GM19025 (cell line): ENCODE measurements around the gene LHPP.
"Not testable (repeated sequence)": the region's sequence is repeated elsewhere in the genome, so short reads cannot be mapped to it uniquely, and the experiment has no call there.

Experiments
- ATAC-seq: cut with Tn5 transposase; IDR thresholded peaks from one replicate; pipeline ENCODE4 v1.9.1; 2021; ENCODE audit warnings: mild to moderate bottlenecking, low read depth, moderate library complexity; ENCODE audit not compliant: unreplicated experiment

Gene LHPP

GRCh38 chr10:124600051-124600880, 138.6 kb downstream of the LHPP start:
- no peak for ATAC-seq

GRCh38 chr10:124601016-124601415, 139.4 kb downstream of the LHPP start:
- no peak for ATAC-seq

DNA sequence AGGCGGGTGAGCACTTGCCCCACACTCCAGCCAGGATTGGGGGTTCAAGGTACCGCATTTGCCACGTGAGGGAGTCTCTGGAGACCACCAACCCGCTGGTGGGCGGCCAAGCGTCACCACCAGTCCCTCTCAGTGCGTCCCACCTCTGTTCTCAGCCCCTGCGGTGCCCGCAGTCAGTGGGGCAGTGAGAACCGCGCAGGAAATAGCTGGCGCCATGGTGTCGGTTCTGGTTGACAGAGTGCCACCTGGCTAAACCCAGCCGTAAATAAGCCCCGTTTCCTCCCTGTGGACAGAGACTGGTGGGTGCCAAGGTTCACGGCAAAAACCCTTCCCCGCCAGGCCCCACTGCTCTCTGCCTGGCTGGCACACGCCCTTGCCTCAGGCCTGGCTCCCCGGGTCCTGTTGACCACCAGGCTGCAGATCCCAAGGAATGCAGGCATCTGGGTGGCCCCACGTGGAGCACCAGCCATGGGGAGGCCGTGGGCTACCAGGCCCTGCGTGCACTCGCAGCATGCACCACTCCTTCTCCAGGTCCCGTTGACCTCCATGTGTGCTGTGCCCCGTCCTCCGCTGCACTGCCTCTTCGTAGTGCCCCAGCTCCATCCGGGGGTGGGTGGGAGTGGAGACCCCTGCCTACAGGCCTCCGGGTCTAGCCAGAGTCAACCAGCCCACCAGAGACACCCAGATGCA, 140.0 kb downstream of the LHPP start:
- ATAC-seq: no peak

DNA sequence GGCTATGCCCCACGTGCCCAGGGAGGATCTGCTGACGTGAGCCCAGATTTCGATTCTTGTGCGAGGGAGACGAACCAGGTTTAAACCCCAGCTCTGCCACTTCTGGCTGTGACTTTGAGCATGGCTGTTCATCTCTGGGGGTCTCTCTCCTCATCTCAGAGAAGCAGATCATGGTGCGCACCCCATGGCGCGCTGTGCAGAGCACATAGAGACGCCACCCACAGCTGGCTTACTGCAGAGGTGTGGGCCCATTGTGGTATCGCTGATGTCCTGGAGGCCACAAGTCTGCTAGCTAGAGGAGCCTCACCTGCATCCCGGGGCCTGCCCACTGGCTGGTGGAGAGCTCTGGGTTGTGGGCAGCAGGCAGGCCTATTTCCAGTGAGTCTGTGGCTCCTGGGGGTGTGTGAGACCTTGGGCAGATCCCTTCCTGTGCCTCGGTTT, 140.5 kb downstream of the LHPP start:
- ATAC-seq: no peak

DNA sequence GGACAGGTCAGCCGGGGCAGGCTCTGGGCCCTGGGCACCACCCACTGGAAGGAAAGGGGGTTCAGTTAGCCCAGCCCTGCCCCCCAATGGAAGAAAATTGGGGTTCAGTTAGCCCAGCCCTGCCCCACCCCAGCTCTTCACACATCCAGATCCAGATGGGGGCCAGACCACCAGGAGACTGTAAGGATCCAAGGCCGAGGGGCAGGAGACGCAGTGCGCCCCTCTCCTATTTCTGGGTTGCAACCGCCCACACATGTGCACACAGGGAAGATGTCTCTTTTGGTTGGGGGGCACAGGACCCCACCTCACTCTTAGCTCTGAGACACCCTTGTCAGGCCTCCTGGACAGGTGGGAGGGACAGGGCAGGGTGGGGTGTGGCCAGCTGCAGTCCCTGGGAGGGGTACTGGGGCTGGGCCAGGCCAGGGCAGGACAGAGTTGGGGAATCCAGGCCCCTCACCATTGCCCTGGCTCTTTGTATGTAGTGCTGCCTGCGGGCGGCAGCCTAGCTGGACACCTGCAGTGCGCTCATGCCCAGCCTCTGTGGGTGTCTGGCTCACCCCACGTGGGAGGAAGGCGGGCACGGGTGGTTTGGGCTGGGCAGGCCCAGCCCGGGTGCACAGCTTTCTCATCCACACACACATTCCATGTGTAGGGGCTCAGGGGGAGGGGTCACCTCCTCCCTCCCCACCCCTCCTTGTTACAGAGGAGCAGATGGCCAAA, 141.2 kb downstream of the LHPP start:
- ATAC-seq: no peak

- no peak for ATAC-seq
Measured at GRCh38 chr10:124603376-124604213, 142.0 kb downstream of the LHPP start.

DNA sequence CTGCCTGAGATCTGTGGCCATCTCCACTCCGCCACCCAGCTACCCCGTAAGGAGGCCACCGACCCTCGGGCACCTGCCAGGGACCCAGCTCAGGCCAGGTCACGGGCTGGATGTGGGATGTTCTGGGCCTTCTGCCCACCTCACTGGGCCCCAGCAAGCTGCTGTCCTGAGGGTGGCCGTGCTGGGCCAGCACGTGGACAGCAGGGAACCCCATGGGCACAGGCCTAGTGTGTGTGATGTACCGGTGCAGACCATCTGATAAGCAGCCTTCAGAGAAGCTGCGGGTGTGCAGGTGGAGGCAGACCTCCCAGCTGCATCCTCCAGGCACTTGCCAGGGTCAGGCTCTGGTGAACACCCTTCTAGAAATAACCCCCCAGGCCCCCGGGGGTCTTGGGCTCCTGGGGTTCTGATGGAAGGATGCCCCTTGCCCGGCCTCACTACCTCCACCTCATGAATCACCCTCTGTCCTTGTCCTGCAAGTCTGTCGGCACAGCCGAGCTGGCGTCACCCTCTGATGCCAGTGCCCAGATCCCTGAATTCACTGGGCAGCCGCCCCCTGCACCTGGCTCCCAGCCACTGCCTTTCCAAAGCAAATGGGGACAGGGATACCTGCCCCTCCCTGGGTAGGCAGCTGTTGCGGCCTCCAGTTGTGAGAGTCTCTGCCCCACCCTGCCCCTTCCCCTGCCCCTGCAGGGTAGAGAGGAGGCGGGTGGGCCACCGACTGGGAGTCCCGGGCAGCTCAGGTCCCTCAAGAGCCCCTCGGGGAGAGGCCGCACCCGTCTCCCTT, 142.8 kb downstream of the LHPP start:
- no peak for ATAC-seq

- ATAC-seq: no peak
Measured at GRCh38 chr10:124605001-124605370, 143.4 kb downstream of the LHPP start.

DNA sequence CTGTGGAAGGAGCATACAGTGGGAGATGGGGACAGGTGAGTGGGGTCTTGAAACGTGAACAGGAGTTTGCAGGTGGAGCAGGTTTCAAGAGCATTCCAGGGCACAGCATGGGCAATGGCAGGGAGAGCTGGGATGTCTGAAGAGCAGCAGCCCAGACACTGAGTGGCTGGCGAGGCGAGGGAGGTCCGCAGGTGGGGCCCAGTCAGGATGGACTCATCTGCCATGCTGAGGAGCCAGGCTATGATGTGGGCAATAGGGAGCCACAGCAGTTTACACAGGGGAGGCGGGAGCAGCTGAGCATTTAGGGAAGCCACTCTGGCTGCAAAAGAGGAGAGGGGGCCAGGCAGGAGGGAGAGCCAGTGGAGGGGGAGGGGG, 143.8 kb downstream of the LHPP start:
- ATAC-seq: no peak

GRCh38 chr10:124605856-124606812, 144.5 kb downstream of the LHPP start:
- no peak for ATAC-seq

GRCh38 chr10:124606822-124607221, 145.2 kb downstream of the LHPP start:
- ATAC-seq: no peak

GRCh38 chr10:124607693-124608092, 146.1 kb downstream of the LHPP start:
- ATAC-seq: no peak

DNA sequence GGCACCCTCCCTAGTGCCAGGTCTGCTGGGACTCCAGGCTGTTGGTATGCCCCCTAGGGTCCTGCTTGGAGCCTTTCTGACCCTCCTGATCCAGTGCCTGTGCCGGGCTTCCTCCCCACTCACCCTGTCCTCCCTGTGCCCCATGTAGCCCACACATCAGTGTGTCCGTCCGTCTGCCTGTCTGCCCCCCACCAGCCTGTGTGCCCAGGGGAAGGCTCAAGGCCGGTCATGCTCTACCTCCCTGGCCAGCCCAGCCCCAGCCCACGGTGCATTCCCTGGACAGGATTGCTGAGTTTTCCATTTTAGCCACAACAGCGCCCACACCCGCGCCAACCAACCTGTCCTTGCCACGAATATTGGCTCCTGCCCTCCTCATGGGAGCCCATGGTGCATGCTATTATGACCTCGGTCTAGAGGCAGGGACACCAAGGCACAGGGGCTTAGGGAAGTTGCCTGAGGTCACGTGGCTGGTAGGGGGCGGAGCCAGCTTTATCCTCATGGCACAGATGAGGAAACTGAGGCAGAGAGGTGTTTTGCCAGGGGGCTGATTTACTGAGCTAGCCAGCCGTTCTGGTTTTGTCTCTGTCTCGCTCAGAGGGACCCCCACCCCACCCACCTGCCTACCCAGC, 146.6 kb downstream of the LHPP start:
- ATAC-seq: no peak

DNA sequence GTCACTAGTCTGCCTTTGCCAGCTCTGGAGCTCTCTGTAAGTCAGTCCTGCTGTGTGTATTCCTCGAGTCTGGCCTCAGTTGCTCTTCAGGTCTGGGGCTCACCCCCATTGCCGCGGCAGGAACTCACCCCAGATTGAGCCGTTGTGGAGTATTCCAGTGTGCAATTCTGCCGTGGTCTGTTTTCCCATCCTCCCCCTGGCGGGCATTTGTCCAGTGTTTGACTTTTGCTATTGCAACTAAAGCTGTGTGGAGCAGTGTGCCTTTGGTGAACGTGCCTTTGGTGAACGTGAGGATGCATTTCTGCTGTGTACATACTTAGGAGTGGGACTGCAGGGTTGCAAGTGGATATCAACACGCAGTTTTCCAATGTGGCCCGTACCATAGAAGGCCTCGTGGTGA, 148.1 kb downstream of the LHPP start:
- no peak for ATAC-seq

GRCh38 chr10:124610186-124610585, 148.6 kb downstream of the LHPP start:
- ATAC-seq: not testable (repeated sequence)

DNA sequence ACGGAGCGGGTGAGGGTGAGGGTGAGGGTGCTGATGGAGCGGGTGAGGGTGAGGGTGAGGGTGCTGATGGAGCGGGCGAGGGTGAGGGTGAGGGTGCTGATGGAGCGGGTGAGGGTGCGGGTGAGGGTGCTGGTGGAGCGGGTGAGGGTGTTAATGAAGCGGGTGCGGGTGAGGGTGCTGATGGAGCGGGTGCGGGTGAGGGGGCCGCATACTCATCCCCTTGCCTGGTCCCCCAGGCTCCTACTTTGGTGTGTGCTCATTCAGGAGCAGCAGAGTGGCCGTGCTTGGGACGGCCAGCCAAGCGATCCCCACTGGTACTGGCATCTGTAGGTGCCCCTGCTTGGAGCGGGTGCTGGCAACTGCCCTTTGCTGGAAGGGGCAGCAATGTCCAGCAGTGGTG, 149.2 kb downstream of the LHPP start:
- ATAC-seq: not testable (repeated sequence)

DNA sequence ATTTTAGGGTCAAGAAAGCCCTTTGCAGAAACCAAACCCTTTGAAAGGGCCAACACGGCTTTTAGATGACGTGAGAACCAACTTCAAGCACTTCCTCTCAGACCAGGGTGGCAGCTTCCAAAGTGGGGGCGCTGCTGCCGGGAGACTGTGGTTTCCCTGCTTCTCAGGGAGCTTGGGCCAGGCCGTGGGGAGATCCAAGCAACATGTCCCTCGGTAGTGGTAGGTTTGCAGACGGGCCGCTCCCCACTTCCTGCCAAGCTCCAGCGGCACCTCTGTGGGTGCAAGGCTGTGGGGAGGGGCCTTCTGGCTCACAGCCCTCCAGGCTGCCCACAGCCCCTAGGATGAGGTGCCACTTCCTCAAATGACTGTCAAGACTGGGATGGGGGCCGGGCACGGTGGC, 150.1 kb downstream of the LHPP start:
- ATAC-seq: no peak
